ENCODE data around the gene ALKBH8.

GRCh38 chr11:107593951-107594350 lies 28.4 kb upstream of the ALKBH8 start:
- TF ChIP-seq ZNF792 (tag by site-specific recombination; IDR thresholded peaks at IDR 0.05) (no peak), ZNF776 (tag by site-specific recombination; IDR thresholded peaks at IDR 0.05; ENCODE audit: borderline replicate concordance) (no peak), ZNF624 (tag by site-specific recombination; IDR thresholded peaks at IDR 0.05) (no peak), CTCF (tag by site-specific recombination; IDR thresholded peaks at IDR 0.05) (no peak)
- TF ChIP-seq, protein P1, sequence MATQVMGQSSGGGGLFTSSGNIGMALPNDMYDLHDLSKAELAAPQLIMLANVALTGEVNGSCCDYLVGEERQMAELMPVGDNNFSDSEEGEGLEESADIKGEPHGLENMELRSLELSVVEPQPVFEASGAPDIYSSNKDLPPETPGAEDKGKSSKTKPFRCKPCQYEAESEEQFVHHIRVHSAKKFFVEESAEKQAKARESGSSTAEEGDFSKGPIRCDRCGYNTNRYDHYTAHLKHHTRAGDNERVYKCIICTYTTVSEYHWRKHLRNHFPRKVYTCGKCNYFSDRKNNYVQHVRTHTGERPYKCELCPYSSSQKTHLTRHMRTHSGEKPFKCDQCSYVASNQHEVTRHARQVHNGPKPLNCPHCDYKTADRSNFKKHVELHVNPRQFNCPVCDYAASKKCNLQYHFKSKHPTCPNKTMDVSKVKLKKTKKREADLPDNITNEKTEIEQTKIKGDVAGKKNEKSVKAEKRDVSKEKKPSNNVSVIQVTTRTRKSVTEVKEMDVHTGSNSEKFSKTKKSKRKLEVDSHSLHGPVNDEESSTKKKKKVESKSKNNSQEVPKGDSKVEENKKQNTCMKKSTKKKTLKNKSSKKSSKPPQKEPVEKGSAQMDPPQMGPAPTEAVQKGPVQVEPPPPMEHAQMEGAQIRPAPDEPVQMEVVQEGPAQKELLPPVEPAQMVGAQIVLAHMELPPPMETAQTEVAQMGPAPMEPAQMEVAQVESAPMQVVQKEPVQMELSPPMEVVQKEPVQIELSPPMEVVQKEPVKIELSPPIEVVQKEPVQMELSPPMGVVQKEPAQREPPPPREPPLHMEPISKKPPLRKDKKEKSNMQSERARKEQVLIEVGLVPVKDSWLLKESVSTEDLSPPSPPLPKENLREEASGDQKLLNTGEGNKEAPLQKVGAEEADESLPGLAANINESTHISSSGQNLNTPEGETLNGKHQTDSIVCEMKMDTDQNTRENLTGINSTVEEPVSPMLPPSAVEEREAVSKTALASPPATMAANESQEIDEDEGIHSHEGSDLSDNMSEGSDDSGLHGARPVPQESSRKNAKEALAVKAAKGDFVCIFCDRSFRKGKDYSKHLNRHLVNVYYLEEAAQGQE (tag by site-specific recombination; IDR thresholded peaks at IDR 0.05): no peak
- TF ChIP-seq, protein P2, sequence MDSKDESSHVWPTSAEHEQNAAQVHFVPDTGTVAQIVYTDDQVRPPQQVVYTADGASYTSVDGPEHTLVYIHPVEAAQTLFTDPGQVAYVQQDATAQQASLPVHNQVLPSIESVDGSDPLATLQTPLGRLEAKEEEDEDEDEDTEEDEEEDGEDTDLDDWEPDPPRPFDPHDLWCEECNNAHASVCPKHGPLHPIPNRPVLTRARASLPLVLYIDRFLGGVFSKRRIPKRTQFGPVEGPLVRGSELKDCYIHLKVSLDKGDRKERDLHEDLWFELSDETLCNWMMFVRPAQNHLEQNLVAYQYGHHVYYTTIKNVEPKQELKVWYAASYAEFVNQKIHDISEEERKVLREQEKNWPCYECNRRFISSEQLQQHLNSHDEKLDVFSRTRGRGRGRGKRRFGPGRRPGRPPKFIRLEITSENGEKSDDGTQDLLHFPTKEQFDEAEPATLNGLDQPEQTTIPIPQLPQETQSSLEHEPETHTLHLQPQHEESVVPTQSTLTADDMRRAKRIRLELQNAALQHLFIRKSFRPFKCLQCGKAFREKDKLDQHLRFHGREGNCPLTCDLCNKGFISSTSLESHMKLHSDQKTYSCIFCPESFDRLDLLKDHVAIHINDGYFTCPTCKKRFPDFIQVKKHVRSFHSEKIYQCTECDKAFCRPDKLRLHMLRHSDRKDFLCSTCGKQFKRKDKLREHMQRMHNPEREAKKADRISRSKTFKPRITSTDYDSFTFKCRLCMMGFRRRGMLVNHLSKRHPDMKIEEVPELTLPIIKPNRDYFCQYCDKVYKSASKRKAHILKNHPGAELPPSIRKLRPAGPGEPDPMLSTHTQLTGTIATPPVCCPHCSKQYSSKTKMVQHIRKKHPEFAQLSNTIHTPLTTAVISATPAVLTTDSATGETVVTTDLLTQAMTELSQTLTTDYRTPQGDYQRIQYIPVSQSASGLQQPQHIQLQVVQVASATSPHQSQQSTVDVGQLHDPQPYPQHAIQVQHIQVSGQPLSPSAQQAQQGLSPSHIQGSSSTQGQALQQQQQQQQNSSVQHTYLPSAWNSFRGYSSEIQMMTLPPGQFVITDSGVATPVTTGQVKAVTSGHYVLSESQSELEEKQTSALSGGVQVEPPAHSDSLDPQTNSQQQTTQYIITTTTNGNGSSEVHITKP (tag by site-specific recombination; IDR thresholded peaks at IDR 0.05): no peak

Measured in HEK293 (cell line).